Transverse colon (tissue), 4 donors: ENCODE measurements around the gene B4GALT7.

Experiments used
- EP300 ChIP-seq: sonication (generic); formaldehyde crosslinking; IDR thresholded peaks from one replicate; pipeline ENCODE4 v1.6.1; 2017; ENCODE audit warnings: antibody characterized with exemption, low read depth
- POLR2A ChIP-seq: fragments of 450-650 bp; IDR thresholded peaks from one replicate; pipeline ENCODE4 v1.6.1; 2016; ENCODE audit warnings: antibody characterized with exemption, mild to moderate bottlenecking, moderate library complexity
- POLR2AphosphoS5 ChIP-seq, 3 donors: sonication (generic); formaldehyde crosslinking; IDR thresholded peaks; one replicate each; pipeline ENCODE4 v1.6.1; 2016; ENCODE audit warnings: antibody characterized with exemption in 3 of 3
- TF ChIP-seq, protein P1 (sequence below), 5 experiments: fragments of 200-600 bp in 3 of 5; fragments of 450-650 bp in 2 of 5; sonication (generic) in 3 of 5; IDR thresholded peaks; 1 replicate in 2 of 5; 2 replicates in 3 of 5; pipeline ENCODE4 v1.5.1; 2016 to 2017; ENCODE audit warnings: antibody characterized with exemption in 5 of 5, inconsistent platforms in 3 of 5, mild to moderate bottlenecking in 2 of 5, moderate library complexity in 1 of 5

DNA sequence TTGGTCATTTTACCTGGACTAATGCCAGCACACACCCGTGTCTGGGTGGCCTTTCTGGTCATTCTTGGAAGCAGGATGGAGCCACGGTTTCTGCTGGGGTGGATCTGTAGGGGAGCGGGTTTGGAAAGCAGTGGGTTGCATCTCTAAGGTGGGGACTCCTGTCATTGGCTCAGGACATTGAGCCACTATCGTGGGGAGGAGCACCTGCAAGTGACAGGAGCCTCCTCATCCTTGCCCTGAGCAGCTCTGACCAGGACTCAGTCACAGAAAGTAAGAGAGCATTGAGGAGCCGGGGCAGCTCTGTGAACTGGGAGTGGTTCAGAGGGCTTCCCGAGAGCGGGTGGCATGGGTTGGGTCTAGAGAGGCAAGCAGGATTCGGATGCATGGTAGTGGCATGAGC is 3.7 kb downstream of the B4GALT7 start:
- TF ChIP-seq, protein P1, sequence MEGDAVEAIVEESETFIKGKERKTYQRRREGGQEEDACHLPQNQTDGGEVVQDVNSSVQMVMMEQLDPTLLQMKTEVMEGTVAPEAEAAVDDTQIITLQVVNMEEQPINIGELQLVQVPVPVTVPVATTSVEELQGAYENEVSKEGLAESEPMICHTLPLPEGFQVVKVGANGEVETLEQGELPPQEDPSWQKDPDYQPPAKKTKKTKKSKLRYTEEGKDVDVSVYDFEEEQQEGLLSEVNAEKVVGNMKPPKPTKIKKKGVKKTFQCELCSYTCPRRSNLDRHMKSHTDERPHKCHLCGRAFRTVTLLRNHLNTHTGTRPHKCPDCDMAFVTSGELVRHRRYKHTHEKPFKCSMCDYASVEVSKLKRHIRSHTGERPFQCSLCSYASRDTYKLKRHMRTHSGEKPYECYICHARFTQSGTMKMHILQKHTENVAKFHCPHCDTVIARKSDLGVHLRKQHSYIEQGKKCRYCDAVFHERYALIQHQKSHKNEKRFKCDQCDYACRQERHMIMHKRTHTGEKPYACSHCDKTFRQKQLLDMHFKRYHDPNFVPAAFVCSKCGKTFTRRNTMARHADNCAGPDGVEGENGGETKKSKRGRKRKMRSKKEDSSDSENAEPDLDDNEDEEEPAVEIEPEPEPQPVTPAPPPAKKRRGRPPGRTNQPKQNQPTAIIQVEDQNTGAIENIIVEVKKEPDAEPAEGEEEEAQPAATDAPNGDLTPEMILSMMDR (IDR thresholded peaks at IDR 0.05): no peak
- TF ChIP-seq POLR2A (no peak), POLR2AphosphoS5 (IDR thresholded peaks at IDR 0.05) (no peak), EP300 (no peak)
